NCI-H82 (cell line): ENCODE data around the gene TMEM179.

ENCODE experiments used
- DNase-seq: peaks from one replicate; lab custom pipeline; 2025; lab: John Stamatoyannopoulos, UW

Gene TMEM179

DNA sequence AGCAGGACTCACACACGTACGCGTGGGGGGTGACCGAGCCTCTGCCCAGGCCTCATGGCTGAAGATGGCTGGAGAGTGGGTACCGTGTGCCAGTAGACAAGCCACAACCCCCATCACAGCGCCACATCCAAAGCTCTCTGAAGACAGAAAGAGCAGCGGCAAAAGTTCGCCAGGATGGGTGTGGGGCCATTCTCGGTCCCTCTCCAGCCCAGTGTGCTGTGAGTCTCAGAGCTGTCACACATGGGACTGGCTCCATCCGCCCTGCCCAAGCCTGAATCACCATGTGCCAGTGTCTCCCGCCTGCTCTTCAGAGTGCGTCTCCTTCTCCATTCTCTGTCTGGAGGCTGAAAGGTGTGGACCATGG lies 5.7 kb downstream of the TMEM179 start:
- DNase-seq: no peak

- DNase-seq: no peak
These were observed 6.3 kb downstream of the TMEM179 start for GRCh38 chr14:104598039-104598909.

- no peak for DNase-seq
These were observed 7.0 kb downstream of the TMEM179 start for GRCh38 chr14:104597576-104597975.

GRCh38 chr14:104596927-104597351 lies 7.6 kb downstream of the TMEM179 start:
- no peak for DNase-seq

DNA sequence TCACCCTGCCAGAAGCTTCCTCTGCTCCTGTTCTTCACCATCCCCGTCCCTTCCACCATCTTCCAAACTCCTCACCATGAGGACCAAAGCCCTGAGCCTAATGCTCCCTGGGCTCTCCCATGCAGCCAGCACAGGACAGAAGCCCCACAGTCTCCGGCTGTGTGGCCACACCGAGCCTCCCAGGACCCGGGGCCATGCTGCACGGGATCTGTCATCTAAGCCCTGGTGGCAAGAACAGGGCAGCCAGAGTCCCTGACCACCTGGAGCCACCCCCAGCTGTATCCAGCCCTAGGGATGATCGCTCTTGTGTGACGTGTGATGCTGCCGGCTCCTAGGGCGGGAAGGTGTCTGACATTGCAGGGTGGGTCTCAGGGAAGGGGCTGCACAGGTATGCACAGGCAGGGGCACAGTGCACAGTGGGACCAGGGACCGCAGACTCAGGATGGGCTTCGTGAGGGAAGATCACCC lies 8.1 kb downstream of the TMEM179 start:
- no peak for DNase-seq

GRCh38 chr14:104595911-104596450 lies 8.6 kb downstream of the TMEM179 start:
- no peak for DNase-seq

- no peak for DNase-seq
These were observed 9.4 kb downstream of the TMEM179 start for GRCh38 chr14:104595116-104595675.

DNA sequence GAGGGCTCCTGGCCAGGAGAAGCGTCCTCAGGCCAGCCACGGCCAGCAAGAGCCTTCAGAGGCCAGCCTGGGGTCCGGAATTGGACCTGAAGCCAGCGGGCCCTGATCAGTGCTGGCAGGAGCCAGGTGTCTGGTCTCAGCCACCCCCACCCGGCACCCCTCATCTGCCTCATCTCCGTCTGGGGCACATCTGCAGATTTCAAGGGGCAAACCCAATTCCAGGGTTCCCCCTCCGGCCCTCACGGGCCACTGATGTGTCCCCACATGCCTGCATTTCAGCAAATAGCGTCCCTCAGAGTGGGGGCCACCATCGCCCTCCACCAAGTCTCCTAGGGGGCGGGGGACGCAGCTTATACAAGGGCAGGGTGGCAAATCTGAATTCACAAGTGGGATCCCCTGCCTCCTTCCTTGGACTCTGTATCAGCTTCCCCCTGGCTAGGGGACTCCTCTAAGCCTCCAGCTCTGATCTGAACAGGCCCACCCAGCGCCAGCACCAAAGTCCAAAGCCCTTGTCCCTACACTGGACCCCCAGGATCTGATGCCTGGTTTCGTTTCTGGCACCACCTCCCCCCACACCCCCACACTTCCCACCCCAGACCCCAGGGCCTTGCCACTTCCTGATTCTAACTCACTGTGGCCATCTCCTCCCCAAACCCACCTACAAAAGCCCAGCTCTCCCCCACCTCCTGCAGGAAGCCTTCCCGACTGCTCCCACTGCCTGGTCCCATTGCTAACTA lies 10.1 kb downstream of the TMEM179 start:
- DNase-seq: no peak

GRCh38 chr14:104593710-104594136 lies 10.8 kb downstream of the TMEM179 start:
- DNase-seq: no peak

DNA sequence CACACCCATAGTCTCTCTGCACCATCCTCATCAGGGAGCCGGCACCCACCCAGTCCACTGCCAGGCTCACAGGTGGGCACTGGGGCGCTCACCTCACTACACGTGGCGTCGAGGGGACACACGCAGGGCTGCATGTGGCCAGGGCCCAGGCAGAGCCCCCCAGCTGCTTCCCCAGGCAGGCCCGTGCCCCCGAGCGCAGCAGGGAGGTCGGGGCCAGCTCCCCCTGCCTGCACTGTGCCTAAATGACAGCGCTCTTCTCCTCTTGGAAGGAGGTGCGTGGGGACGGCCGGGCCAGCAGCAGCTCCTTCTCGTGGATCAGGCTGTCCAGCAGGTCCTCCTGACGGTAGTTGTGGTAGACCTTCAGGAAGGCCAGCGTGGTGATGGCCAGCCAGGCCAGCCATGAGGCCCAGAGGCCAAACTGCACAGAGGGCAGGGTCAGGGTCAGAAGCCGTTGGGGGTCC lies 11.3 kb downstream of the TMEM179 start:
- DNase-seq: no peak

GRCh38 chr14:104592785-104593184 lies 11.8 kb downstream of the TMEM179 start:
- DNase-seq: no peak

DNA sequence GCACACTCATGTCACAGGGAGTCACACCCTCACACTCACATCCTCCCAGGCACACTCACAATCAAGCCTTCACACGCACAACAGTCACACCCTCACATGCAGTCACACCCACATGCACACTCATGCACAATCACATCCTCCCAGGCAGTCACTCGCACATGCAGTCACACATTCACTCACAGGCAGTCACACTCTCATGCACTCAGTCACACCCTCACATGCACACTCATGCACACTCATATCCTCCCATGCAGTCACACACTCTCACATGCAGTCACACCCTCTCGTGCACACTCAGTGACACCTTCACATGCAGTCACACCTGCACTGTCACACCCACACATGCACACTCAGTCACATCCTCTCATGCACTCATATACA lies 12.3 kb downstream of the TMEM179 start:
- no peak for DNase-seq

DNA sequence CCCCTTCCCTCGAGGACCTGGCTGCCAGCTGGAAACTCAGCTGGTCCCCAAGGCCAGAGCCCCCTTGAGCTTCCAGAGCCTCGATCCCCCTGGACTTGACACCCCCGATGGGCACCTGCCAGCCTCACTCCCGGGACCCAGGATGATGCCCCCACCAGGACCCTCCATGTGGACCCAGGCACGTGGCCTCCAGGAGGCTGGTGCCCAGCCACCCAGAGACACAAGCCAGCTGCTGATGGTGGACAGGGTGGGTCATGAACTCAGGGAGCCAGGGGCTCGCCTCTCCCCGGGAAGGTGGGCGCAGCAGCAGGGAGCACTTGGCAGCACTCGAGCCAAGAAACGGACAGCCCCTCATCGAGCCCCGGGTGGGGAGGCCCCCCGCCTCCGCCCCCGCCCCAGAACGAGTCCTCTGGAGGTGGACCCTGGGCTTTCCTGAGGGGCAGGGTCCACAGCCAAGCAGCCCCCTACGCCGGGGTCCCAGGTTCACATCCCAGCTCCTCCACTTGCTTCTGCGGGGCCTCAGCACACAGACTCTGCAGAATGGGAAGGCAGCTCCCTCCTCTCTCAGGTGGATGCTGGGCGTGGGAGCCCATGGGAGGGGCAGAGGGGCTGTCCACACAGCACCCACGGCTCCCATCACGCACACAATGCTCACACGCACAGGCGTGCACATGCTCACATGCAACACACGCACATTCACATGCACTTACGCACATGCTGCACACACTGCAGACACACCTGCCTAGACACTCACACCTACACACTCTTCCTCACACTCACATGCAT lies 12.9 kb downstream of the TMEM179 start:
- DNase-seq: no peak

- no peak for DNase-seq
These were observed 13.5 kb downstream of the TMEM179 start for GRCh38 chr14:104591031-104591430.

DNA sequence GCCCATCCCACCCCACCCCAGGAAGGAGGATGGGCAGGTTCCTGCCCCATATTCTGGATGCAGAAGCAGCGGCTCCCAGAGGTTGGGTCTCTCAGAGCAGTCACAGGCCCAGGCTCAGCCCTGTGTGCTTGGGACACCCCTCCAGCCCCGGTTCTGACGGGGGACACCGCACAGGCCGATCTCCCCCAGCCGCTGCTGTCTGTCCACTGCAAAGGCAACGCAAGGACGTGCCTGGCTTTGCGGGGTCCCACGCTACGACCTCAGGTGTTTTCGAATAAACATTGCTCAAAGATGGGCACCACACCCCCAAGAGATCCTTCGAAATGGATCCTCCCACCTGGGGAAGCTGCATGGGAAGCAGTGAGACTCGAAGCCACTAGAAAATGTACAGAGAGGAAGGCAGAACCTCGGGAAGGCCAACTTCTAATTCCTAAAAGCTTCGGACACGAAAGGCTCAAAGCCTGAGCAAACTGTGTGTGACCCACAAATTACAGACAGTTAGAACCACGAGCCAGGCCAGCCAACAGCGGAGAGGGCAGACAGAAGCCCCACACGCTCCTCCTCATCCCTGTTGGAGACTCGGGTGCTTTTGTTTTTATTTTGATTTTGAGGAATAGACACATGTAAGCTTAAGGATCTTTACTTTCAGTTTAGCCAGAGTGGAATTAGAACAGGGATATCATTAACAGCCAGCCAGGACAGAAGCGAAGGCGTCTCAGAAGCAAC lies 14.2 kb downstream of the TMEM179 start:
- no peak for DNase-seq

DNA sequence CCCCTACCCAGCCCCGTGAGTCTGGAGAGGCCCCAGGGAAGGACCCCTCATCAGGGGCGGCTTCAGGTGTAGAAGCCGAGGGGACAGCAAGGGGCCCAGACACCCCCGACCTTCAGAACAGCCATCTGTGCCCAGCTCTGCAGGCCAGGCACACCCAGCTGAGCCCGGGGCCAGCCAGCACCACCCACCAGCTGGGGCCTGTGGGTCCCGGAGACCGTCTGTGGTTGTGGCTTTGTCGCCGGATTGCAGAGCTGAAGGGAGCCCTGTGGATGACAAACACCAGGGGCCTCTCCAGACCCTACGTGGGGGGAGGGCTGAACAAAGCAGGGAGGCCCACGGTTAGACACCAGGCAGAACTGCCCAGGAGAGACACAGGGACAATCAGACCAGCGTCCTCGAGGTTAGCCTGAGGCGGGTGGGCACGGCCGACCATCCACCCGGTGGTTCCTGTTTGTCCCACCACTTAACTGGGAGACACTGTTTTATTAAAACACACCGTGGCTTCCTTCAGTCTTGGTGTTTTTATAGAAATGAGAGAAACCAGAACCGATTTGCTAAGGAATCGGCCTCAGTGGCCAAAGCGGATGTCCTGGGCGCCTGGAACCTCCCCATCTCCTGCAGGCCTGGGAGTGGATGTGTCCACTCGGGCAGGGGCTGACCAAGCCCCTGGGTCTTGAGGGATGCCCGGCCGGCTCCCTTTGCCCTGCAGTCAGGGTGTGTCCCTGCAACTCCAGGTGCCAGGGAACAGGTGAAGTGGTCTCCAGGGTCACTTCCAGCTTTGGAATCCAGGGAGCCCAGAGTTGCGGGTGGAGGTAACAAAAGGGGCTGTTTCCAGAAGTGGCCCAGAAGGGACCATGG lies 15.0 kb downstream of the TMEM179 start:
- DNase-seq: no peak

DNA sequence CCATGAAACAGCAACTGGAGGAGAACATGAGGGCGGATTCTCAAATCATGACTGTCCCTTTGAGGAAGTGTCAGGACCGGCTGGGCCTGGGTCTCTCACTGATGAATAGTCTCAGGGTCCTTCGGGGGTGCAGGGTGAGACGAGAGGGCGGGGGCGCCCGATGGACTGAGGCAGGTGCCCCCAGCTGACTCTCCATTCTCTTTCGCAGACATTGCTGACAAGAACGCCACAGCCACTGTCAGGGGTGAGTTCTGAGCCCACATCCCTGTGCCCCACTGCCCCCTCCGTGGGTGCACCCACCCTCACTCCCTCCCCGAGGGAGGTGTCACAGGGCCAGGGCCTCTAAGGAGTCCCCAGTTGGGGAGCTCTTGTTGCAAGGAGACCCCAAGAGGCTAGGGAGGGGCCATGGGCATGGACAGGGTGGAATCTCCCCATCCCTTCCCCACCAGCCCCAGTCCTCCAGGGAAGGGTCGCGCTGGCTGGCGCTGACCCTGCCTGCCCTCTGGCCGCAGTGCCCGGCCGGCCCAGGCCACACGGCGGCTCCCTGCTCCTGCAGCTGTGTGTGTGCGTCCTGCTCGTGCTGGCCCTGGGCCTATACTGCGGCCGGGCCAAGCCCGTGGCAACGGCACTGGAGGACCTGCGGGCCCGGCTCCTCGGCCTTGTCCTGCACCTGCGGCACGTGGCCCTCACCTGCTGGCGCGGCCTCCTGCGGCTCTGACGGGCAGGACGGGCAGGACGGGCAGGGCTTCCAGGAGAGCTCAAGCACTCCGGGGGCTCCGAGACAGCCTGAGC lies 16.3 kb downstream of the TMEM179 start:
- no peak for DNase-seq

DNA sequence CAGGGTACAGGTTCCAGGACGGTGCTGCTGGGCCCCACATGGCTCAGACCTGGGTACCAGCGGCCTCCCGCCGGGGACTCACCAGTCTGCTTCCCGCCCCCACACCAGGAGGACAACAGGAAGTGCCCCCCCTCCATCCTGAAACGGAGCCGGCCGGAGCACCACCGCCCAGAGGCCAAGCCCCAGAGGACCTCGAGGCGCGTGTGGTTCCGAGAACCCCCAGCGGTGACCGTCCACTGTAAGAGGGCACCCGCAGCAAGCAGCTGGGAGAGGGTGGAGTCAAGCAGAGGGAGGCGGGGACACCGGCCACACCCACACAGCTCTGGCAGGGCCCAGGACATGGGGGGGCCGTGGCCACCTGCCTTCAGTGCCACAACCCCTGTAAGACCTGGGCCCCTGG lies 16.9 kb downstream of the TMEM179 start:
- DNase-seq: no peak
